ENCODE results near the gene PPP2R3C. TPM values are rescaled to one million over a fixed set of nuclear protein-coding genes. Genes with fewer than 3 reads are reported as not detected.

PPP2R3C gene
- total RNA-seq, 1 experiment from 2014 or later: 13.3 TPM

Other genes starting within 250 kb of the PPP2R3C start
- gene BAZ1A, start 246.6 kb downstream of the PPP2R3C start, total RNA-seq (2021): 14.3 and 17.3 TPM in 2 replicates
- 34.0 and 44.5 TPM in 2 replicates for gene SRP54, start 139.0 kb downstream of the PPP2R3C start, total RNA-seq (2021)
- gene FAM177A1, start 75.7 kb downstream of the PPP2R3C start, total RNA-seq (2021): 31.6 and 34.4 TPM in 2 replicates
- gene PRORP, start 562 bp upstream of the PPP2R3C start, total RNA-seq (2021): 18.2 and 24.7 TPM in 2 replicates
- 118 and 188 TPM in 2 replicates for gene PSMA6, start 170.4 kb upstream of the PPP2R3C start, total RNA-seq (2021)

Measured in PC-9 (cell line).